8988T (cell line): Measurements from ENCODE around the gene PTGDR2.

Experiments
- DNase-seq: peaks from one replicate; pipeline ENCODE4 v3.0.0; 2011

Gene PTGDR2

GRCh38 chr11:60857378-60858232 lies 1.9 kb upstream of the PTGDR2 start:
- no peak for DNase-seq

DNA sequence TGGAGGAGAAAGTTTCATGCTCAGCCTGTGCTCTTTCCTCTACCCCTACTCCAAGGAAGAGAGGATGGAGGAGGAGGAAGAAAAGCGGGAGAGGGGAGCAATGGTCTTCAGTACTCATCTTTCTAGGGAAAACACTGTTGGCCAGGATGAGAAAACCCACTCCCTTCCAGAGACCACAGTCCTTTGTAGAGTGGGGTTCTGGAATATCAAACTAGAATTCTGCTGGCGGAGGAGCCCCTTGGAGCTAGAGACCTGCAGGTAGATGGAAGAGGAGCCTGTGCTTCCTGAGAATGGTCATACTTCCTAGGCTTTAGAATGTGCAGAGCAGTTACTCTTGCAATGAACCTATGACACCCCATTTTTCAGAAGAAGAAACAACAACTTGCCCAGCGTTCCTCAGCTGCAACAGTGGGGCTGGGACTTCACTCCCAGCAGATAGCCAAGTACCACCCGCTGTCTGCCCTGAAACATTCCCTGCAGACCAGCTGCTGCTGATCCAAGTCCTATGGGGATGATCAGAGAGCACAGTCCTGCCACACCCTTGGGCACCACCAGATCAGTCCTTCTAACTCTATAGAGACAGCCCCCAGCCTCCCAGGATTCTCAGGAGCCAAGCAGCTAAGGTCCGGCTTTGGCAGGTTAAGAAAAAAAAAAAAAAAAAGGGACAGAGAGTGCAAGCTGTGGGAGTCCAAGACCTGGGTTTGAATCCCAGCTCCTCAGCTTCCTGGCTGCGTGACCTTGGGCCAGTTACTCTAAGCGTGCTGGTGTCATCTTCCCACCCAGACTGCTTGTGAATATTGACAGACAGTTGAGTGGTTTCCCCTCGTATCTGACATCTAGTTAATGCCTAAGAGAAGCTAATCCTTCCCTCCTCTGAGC lies 664 bp downstream of the PTGDR2 start:
- no peak for DNase-seq

- no peak for DNase-seq
Observed at GRCh38 chr11:60854140-60854846, 1.5 kb downstream of the PTGDR2 start.

GRCh38 chr11:60852982-60853950 lies 2.5 kb downstream of the PTGDR2 start:
- DNase-seq: no peak

DNA sequence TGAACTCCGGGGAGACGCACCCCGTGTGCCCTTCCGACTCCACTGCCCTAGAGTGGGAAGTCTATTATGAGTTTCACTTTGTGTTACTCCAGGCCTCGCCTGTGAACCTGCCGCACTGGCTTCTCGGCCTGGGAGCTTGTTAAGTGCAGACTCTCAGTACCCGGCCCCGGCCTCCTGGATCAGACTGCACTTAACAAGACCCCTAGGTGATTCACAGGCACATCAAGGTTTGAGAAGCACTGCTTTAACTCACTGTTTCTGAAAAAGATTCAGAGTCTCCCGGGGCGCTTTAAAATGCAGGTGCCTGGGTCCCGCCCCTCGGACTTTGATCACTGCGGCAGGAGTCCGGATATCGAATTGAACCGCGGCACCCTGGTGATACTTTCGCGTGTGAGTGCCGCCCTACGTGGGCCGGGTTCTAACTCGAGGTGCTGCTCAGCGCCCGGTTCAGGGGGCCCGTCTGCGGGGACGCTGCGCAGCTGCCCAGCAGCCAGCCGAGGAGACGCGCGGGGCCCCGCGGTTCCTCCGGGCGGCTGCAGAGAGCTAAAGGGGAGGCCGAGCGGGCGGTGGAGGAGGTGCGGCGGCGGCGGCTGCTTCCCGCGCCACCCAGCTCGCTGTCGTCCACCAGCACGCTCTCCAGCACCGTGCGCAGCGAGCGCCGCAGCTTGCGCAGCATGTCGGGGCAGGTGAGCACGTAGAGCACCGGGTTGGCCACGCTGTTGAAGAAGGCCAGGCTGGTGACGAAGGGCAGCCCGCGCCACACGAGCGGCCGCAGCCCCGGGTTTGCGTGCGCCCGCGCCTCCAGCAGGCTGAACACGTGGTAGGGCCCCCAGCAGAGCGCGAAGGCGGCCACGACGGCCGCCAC lies 3.4 kb downstream of the PTGDR2 start:
- DNase-seq: no peak

DNA sequence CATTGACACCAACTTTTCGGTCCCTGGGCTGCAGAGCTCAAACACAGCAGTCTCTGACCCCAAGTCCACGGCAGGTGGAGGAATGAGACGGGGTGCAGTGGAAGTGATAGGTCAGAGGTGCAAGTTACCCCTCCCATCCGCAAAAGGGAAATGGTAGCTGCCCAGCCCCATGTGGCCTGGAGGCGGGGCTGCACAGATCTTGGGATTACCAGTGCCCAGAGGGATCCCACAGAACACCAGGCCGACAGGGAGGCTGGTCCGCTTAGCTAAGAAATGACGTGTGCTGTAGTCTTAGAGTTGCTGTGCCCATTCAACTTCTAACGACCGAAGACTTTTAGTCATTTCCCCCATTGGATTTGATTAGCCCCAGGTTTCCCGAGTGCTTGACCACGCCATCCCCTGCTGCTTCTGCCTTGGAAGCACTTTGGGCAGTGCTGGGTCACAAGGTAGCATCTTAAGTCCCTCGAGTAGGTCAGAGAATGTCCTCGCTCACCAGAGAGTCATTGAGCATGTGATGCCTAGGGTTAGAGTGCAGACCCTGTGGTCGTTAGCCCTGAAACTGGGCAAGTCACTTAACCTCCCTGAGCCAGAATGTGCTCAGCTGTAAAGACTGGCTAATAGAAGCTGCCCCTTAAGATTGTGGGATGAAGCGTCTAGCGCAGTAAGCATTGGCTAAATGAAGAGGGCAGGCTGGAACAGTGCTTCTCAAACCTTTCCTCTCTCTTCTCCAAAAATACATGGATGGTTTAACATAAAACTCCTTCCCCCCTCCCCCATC lies 4.2 kb downstream of the PTGDR2 start:
- DNase-seq: no peak

GRCh38 chr11:60849641-60850520 lies 5.9 kb downstream of the PTGDR2 start:
- DNase-seq: no peak

- DNase-seq: no peak
Observed at GRCh38 chr11:60848714-60849151, 7.0 kb downstream of the PTGDR2 start.

DNA sequence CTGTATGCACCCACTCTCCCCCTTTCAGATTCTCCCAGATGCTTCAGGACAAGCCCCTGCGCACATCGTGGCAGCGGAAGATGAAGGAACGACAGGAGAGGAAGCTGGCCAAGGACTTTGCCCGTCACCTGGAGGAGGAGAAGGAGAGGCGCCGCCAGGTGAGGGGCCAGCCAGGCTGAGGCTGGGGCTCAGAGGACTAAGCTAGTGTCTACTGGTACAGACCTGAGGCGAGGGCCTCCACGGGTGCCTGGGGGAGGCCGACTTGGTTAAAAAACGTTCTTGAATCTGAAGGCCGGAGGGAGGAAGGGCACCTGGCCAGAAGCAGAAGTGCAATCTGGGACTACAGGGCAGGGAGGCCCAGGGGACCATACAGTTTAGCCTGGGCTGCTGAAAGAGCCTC lies 7.9 kb downstream of the PTGDR2 start:
- DNase-seq: no peak

GRCh38 chr11:60847281-60847680 lies 8.5 kb downstream of the PTGDR2 start:
- DNase-seq: no peak

- no peak for DNase-seq
Observed at GRCh38 chr11:60845338-60845737, 10.4 kb downstream of the PTGDR2 start.

DNA sequence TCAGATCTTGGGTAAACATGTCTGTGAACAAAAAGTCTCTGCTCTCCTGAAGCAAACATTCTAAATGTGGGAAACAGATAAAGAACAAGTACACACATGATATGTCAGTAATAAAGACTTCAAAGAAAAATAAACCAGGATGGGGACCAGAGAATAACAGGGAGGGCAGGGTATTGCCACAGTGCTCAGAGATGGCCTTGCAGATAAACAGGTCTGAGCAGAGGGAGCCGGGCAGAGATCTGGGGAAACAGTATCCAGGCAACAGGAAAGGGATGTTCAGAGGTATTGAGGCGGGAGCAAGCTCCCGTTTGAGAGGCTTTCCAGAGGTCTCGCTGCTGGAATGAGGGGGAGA lies 10.9 kb downstream of the PTGDR2 start:
- DNase-seq: no peak

- DNase-seq: no peak
Observed at GRCh38 chr11:60844045-60844869, 11.5 kb downstream of the PTGDR2 start.

GRCh38 chr11:60842668-60843600 lies 12.8 kb downstream of the PTGDR2 start:
- DNase-seq: no peak

GRCh38 chr11:60841797-60842667 lies 13.7 kb downstream of the PTGDR2 start, which contains the start of gene CCDC86:
CCDC86 (plus strand) TSS chr11:60842113; CDS start chr11:60842125, 12 bp downstream.
- peak; percentile 100 for DNase-seq
